Stomach (tissue), 4 donors: ENCODE results near the gene SLC35F3.

ENCODE experiments used
- CTCF ChIP-seq, 7 experiments: fragments of 450-650 bp in 4 of 7; fragments of 200-600 bp in 3 of 7; sonication (generic) in 3 of 7; IDR thresholded peaks; one replicate each; pipeline ENCODE4 v1.5.1; 2016 to 2019; ENCODE audit warnings: antibody characterized with exemption in 7 of 7, control low read depth in 2 of 7, mild to moderate bottlenecking in 1 of 7
- POLR2AphosphoS5 ChIP-seq, 3 donors: sonication (generic); formaldehyde crosslinking; IDR thresholded peaks; one replicate each; pipeline ENCODE4 v1.6.1; 2016; ENCODE audit warnings: antibody characterized with exemption in 3 of 3

- TF ChIP-seq CTCF (IDR thresholded peaks at IDR 0.05) (peak in 4 of 7 experiments; percentile 29 to 53 (median 42)), POLR2AphosphoS5 (IDR thresholded peaks at IDR 0.05) (no peak)
Measured at GRCh38 chr1:234114648-234115307, 210.3 kb downstream of the SLC35F3 start.
